HG03159 (cell line): ENCODE data around the gene EMCN.
"Not testable (repeated sequence)": the region's sequence is repeated elsewhere in the genome, so short reads cannot be mapped to it uniquely, and the experiment has no call there.

Source experiments
- ATAC-seq: cut with Tn5 transposase; IDR thresholded peaks from one replicate; pipeline ENCODE4 v1.9.1; 2021; ENCODE audit warnings: mild to moderate bottlenecking, moderate library complexity; ENCODE audit not compliant: unreplicated experiment

EMCN gene

GRCh38 chr4:100517864-100518341, at the start of gene EMCN:
Gene EMCN (minus strand): TSS chr4:100518022. CDS start chr4:100517914, 108 bp downstream.
- ATAC-seq, result no peak

- ATAC-seq, result peak; percentile 60
These were observed 48.6 kb upstream of the EMCN start for GRCh38 chr4:100566396-100566795.

- no peak for ATAC-seq
These were observed 39.5 kb upstream of the EMCN start for GRCh38 chr4:100557306-100557705.

- ATAC-seq, result no peak
These were observed 38.0 kb upstream of the EMCN start for GRCh38 chr4:100555611-100556337.

GRCh38 chr4:100548200-100548560, 30.4 kb upstream of the EMCN start:
- no peak for ATAC-seq

GRCh38 chr4:100547541-100548199, 29.8 kb upstream of the EMCN start:
- ATAC-seq, result no peak

- no peak for ATAC-seq
These were observed 27.6 kb upstream of the EMCN start for GRCh38 chr4:100545427-100545826.

- no peak for ATAC-seq
These were observed 22.3 kb upstream of the EMCN start for GRCh38 chr4:100540131-100540530.

- ATAC-seq, result no peak
These were observed 21.9 kb upstream of the EMCN start for GRCh38 chr4:100539706-100540105.

GRCh38 chr4:100533741-100534140, 15.9 kb upstream of the EMCN start:
- ATAC-seq, result no peak

GRCh38 chr4:100530161-100530560, 12.3 kb upstream of the EMCN start:
- ATAC-seq, result not testable (repeated sequence)

- no peak for ATAC-seq
These were observed 7.9 kb upstream of the EMCN start for GRCh38 chr4:100525686-100526085.

GRCh38 chr4:100519205-100519604, 1.4 kb upstream of the EMCN start:
- ATAC-seq, result no peak

- no peak for ATAC-seq
These were observed 1.6 kb downstream of the EMCN start for GRCh38 chr4:100516225-100516624.

- ATAC-seq, result no peak
These were observed 5.9 kb downstream of the EMCN start for GRCh38 chr4:100511896-100512295.

- no peak for ATAC-seq
These were observed 7.3 kb downstream of the EMCN start for GRCh38 chr4:100510551-100510950.

- ATAC-seq, result no peak
These were observed 8.4 kb downstream of the EMCN start for GRCh38 chr4:100509386-100509785.

- ATAC-seq, result no peak
These were observed 9.1 kb downstream of the EMCN start for GRCh38 chr4:100508691-100509090.

GRCh38 chr4:100504086-100504874, 13.5 kb downstream of the EMCN start:
- ATAC-seq, result no peak

- ATAC-seq, result no peak
These were observed 20.0 kb downstream of the EMCN start for GRCh38 chr4:100497791-100498190.

GRCh38 chr4:100495074-100495473, 22.7 kb downstream of the EMCN start:
- ATAC-seq, result no peak

GRCh38 chr4:100494166-100494565, 23.7 kb downstream of the EMCN start:
- ATAC-seq, result no peak
